T-helper 9 cell (primary cell): ENCODE results near the gene GFI1.

Source experiments
- DNase-seq: peaks from one replicate; pipeline ENCODE4 v3.0.0-alpha.2; 2020

The GFI1 gene

DNA sequence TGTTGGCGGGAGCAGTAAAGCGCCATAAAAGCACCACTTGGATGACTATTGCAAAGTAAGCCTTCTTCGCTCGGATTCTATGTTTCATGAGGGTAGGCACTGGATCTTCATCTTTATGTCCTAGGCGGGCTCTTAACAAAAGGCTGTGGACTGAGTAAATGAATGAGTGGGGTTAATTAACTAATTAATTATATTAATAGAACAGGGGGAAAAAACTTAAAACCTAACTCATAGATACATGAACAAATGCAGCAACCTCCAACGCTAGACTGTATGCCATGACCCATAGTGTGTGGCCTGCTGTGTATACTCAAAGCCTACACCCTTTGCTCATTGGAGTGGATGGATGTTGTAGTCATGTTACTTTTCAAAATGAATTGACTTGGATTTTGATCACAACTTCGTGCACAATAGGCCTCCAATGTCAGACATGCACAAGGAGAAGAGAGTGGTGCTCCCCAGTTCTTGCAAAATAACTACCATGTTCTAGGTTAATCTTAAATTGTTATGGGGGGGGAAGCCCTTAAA lies 417 bp upstream of the GFI1 start:
- no peak for DNase-seq

DNA sequence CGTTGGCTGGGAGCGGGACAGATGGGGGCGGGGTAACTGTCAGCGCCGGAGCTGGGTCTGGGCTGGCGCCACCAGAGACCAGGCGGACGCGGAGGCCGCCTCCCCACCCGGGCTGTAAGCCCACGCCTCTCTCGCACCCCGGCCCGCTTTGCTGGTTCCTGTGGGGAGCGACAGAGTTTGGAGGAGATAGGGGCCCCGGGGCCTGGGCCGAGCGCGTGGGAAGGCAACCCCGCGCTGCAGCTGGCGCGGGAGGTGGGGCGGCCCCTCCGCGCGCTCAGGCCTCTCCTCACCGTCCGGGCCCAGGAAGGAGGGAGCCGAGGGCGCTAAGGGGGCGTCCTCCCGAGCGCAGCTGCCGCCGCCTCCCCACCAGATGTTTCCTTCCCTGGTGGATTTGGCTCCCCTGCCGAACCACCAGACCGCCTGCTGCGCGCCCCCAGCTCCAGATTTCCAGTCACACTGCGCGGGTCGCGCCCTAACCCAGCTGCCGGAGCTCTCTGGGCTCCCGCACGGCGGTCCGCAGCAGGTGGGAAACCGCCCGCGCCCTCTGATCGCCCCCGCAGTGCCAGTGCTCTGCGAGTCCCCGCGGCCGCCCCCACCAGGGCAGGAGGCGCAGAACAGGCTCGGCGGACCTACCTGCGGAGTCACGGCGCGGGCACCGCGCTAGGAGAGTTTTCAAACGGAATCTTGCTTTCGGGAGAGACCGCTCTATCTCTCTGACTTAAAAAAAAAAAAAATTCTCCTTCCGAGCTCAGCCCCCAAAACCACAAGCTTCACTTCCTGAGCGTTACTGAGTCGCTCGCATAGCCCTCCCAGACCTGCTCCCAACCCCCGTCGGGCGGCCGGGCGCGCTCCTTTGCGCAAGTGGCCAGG lies 1.1 kb downstream of the GFI1 start:
- DNase-seq: peak; percentile 71

DNA sequence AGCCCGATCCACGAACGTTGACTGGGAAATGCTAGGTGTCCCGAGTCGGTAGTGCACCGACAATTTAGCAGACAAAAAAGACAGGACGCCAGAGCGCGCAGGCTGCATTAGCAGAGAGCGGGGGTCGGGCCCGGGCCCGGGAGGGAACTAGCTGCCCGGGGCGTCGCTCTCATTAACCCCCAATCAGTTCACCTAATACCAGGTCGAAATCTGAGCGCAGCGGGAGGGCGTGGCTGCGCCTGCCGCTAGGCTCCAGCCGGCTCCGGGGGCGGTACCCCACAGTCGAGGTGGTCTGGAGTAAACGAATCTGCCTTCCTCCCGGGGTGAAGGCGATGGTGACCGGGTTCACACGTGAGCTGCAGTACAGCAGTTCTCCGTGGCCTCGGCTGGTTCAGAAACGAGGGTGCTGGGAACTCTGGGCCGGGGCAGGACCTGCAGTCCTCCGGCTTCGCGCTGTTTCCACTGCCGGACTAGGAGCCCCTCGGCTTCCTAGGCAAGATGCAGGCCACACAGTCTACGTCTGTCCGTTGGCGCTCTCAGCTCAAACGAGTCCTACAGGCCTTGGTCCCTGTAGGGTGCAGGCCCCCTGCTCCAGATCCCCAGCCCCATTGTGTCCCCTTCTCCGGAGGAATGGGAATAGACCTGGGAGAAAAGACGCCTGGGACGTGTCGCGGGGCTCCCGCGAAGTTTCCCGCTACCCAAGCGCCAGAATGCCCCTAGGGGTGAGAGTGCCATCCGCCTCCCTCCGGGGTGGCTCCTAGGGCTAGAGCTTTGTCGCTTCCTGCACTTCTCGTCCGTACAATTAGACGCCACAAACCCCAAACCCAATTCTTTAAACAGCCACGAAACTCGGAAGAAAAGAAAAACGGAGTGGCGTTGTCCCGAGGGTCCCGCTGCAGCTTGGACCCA lies 2.0 kb downstream of the GFI1 start:
- peak; percentile 44 for DNase-seq

DNA sequence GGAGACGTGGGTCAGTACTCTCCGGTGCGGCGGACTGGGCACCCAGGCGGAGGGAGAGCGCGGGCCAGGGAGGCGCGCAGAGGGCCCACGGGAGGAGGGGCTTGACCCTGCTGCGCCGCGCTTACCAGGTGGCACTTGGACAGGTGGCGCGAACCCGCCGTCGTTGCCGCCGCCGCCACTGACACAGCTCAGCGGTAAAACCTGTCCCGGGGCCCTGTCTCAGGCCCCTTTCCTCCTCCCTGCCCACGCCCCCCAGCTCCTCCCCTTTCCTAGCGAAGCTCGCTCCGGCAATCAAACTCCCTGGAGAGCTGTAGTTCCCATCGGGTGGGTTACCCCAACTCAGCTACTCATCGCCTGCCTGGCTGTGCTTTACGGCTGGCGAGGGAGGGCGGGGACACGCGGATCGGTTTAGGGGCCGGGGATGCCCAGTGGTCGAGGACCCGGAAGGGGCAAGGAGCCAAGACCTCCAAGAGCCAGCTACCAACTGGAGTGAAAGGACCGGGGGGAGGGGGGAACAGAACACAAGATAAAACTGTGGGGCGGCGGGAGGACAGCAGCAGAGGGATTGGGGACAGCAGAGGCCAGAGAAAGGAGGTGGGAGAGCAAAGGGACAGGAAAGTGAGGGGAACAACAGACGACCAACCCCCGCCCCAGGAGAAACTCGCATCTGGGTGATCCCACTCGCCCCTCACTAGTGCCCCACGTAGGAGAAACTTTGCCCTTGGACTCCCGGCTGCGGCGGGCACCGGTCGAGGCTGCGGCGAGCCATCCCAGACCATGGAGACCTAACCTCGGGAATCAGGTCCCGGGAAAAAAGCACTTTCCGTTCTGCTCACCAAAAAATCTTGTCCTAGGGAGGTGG lies 2.9 kb downstream of the GFI1 start:
- peak; percentile 20 for DNase-seq

DNA sequence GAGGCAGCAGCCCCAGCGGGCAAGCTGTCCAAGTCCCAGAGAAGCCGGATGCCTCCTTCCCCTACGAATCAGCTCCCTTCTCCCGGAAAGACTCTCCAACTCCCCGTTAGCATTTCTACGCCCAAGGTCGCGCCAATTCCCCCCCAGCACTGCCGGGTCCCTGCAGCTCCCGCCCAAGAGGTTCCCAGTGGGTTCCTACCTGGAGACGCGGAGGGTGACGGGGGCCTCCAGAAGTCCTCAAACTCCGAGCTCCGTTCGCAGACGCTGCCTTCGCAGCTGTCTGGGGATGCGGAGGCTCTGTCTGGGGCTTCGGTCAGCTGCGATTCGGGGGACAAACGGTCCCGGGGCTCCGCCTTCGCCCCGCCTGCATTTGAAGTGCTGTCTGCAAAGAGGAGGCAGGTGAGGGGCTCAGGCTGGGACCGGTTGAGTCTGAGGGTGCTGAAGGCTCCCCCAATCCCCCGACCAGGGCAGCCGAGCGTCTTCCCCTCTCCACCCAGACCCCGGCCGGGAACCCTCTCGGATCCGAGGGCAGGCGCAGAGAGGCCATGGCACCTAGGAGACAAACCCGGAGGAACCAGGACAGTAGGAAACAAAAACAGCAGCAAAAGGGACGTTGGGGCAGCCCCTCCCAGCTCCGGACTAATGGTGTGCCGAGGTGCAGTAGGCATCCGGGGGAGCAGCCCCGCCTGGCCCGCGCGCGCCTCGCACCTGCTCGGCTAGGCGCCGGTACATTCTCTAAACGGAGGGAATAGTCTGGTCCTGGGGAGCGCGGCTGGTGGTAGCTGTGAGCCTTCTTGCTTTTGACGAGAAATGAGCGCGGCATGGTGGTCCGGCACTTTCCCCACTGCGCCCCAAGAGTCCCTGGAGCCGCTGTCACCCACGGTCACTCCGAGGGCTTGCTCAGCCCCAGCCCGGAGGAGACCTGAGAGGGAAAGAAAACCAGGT lies 3.8 kb downstream of the GFI1 start:
- DNase-seq: peak; percentile 25

DNA sequence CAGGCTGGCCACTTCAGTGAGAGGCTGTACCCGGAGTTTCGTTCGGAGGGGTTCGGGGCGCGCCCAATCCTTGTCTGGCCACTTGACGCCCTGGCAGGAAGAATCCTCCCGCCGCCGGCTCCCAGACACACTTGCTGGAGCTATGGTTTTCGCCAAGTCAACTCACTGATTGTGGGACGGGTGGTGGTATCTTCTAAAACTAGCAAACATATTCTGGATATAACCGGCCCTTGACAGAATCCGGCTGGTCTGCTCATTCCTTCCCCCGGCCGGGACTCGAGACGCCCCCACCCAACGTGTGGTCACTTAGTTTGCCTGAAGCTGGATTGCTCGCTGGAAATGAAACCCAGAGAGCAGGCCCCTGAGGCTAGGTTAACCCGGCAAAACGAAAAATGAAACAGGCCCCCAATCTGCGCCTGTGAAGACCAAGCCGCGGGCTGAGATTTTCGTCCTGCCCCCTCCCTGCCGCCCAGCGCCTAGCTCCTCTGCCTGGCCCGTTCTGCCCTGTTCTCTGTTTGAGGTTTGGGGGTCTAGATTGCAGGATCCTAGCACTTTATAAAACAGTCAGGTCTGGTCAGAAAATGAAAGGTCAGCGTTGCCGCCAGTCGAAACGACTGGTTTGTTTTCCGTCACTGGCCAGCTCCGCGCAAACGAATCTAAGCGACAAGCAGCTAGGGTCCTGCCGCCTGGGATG lies 4.6 kb downstream of the GFI1 start:
- no peak for DNase-seq

DNA sequence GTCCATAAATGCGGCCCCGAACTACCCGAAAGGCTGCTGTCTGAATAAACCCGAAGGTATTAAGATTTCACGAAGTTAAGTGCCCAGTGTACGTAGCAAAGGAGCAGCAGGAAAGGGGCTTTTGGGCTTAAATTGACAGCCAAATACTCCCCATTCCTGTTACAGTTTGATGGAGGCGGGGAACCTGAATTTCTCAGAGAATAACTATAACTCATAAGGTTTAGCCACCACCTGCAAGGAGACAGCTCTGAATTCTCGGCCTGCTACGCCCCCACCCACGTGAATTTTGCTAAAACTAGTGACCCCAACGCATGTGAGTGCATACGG lies 5.2 kb downstream of the GFI1 start:
- DNase-seq: no peak

DNA sequence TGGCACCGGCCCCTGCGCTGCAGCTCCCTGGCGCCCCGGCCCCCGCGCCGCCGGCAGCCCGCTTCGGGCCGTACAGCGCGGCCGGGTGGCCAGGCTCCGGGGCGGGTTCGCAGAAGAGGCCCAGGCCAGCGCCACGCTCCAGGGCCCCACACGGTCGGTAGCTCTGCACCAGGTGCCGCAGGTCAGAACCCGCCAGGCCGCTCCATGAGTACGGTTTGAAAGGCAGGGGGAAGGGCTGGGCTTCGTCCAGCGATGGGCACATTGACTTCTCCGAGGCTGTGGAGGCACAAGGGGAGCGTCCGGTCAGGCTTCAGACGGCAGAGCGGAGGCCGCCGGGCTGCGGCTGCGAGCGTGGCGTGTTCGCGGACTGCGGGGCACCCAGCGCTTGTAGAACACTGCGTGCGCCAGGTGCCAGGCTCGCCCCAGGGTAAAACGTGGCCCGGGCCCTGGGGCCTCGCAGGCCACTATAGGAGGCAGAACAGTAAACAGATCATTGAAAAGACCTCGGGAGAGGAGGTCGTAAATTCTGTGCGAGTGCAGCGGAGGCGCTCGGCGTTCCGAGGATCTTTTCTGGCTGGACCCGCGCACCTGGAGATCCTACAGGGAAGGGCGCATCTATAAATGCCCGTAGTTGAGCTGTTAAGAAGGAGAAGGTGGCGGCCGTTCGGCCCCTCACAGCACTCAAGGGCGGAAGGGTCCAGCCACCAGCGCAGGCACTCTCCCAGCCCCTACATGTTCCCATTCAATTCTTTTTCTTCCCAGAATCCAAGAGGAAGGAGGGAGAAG lies 5.7 kb downstream of the GFI1 start:
- no peak for DNase-seq

DNA sequence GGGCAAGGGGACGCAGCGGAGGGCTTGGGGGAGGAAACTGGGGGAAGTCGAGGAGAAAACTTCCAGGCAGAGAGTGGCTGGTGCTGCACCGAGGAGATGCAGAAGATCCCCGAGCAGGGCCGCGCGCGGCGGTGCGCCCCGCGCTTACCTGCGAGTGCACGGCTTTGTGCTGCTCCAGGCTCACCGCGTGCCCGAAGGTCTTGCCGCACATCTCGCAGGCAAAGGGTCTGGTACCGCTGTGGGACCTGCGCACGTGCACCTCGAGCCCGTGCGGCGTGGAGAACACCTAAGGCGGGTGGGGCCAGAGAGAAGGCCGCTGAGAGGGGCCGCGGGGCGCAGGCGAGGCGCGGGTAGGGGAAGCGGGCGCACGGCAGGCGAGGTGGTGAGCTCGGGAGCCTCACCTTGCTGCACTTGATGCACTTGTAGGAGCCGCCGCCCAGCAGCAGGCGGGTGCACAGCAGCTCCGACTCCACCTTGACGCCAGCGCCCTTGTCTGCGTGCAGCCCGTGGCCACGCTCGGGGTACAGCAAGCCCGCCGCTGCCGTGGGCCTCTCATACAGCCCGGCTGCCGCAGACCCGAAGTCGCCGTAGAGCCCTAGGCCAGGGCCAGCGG lies 6.4 kb downstream of the GFI1 start:
- no peak for DNase-seq

DNA sequence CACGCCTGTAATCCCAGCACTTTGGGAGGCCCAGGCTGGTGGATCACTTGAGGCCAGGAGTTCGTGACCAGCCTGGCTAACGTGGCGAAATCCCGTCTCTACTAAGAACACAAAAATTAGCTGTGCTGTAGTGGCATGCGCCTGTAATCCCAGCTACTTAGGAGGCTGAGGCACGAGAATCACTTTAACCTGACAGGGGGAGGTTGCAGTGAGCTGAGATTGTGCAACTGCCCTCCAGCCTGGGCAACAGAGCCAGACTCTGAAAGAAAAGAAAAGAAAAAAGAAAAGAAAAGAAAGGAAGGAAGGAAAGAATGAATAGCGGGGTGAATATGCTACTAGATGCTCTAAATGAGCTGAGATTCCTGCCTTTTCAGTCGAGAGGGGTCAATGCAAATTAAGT lies 7.1 kb downstream of the GFI1 start:
- DNase-seq: no peak

DNA sequence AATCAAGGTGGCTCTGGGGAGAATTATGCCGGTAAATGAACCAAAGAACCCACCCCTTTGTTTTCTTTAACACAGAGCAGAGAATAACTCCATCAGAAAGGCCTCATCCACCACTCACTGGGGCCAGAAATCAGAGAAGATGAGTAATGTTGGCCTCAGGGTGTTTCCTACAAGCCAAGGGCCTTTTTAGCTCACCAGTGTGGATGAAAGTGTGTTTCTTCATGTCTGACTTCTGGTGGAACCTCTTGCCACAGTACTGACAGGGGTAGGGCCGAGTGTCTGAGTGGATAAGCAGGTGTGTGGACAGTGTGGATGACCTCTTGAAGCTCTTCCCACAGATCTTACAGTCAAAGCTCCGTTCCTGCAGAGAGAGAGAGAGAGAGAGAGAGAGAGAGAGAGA lies 8.3 kb downstream of the GFI1 start:
- no peak for DNase-seq

DNA sequence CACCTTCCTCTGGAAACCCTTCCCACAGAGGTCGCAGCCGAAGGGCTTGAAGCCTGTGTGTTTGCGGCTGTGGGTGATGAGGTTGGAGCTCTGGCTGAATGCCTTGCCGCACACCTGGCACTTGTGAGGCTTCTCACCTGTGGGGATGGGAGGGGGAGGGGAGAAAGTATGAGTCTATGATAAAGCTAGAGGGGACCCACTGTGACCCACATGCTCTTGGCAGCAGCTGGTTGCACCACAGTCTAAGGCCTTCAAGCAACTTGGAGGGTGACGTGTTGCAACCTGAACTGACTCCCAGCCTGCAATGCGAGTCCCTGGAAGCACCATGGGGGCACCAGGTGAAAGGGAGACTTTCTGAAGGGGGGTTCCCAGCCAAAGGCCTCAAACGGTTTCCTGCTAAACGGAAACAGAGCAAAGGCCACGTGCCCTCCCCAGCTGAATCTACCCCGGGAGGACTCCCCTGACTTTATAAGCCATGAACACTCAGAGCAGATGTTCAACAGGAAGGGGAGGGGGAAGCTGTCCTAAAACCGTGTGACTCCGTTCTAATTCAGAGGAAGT lies 10.6 kb downstream of the GFI1 start:
- peak; percentile 32 for DNase-seq

DNA sequence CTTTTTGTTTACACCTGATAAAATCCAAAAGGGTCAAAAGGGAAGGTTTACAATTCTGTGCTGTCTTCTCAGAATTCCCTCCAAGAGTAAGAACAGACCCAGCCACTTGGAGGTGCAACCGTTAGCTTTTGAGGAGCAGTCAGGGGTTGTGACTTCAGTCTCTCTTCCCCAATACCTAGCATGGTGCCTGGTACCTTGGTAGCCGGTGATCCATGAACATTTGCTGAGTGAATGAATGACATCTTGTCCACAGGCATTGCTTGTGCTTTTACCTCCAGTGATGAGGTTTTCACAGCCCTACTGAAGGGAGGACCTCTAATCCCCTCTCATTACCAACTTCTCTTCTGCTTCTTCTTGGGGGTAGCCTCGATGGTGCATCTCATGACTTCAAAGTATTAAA lies 11.7 kb downstream of the GFI1 start:
- no peak for DNase-seq

DNA sequence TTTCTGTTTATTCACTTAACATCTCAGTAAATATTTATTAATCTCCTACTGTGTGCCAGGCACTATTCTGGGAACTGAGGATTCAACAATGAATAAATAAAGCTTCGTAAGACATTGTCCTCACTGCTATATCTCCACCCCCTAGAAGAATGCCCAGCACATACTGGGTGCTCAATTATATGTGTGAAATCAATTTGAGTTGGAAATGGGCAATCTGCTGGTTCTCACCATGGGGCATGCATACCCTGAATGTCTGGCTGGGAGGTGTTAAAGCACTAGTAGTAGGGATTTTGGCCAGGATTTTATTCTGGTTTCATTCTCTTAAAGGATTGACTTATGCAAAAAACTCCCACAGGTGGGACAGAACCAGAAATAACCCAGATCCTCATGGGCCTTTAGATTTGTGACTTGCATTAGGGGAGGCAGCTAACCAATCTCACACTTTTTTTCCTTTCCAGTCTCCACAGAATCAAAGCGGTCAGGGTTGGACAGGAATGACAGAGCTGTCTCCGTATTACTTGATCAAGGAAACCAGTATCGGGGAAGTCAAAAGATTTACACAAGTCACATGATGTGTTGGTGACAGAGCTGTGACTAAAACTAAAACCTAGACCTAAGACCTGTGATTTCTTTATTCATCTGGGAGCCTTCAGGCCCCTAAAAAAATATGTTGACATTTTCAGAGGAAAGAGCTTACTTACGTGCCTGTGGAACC lies 12.8 kb downstream of the GFI1 start:
- DNase-seq: no peak

DNA sequence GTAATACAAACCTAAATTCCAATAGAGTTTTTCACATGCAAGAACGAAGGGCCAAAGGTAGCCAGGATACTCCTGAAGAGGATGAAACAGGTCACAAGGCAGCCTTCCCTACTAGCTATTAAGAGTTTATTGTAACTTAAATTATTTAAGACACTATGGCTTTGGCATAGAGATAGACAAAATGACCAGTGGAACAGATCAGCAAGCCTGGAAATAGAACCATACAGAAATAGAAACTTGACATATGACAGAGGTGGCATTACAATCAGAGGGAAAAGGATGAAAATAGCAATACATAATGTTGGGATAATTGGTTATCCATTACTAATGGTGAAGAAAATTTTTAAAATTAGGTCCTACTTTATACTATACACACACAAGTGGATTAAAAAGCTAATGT lies 16.5 kb downstream of the GFI1 start:
- DNase-seq: no peak

DNA sequence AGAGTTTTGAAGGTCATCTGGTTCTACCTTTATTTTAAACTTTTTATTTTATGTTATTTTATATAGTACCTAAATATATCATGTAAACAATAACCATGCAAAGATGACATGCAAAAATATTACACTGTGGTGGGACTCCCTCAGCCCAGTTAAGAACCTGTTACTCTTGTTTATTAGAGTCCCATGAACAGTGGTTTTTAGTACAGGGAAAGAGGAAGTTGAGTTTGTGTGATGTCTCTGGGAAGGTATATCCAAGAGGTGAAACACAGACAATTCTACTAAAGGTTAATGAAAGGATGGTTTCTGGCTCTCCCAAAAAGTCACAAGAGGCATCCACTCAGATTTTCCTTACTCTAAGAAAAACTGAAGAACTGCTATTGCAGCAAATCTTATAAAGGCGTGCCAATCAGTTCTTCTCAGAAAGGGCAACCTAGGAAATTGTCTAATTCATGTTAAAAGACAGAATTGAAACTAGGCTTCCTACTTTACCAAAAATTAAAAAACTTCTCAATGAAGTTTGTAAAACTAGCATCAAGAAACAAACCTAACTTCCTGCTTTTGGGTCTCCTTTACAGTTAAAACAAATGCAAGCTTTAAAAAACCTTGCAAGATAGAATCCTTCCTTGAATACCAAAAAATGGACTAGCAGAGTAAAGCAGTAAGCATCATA lies 19.9 kb downstream of the GFI1 start:
- no peak for DNase-seq

DNA sequence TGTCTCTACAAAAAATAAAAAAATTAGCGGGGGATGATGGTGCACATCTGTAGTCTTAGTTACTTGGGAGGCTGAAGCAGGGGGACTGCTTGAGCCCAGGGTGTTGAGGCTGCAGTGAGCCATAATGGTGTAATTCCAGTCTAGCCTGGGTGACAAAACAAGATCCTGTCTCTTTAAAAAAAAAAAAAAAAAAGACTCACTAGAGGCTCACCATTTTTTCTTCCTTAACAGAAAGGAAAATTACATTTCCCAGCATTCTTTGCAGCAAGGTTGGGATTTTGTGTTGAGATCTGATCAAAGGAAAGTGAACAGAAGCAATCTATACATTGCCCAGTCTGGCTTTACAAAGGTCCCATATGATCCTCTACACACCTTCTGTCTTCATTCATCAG lies 21.5 kb downstream of the GFI1 start:
- no peak for DNase-seq
